Measurements from ENCODE around the gene WARS2. TPM values are rescaled to one million over a fixed set of nuclear protein-coding genes. Genes with fewer than 3 reads are reported as not detected.

WARS2 gene
- total RNA-seq, 1 donor from 2014 or later: 13.5 TPM

GRCh38 chr1:119052267-119052666, 88.2 kb downstream of the WARS2 start:
- no peaks in the 10 kb centered on the region for H3K4me1 Mint-ChIP-seq
- TF ChIP-seq EZH2 (IDR thresholded peaks at IDR 0.05): no peak
- TF ChIP-seq, protein P1, sequence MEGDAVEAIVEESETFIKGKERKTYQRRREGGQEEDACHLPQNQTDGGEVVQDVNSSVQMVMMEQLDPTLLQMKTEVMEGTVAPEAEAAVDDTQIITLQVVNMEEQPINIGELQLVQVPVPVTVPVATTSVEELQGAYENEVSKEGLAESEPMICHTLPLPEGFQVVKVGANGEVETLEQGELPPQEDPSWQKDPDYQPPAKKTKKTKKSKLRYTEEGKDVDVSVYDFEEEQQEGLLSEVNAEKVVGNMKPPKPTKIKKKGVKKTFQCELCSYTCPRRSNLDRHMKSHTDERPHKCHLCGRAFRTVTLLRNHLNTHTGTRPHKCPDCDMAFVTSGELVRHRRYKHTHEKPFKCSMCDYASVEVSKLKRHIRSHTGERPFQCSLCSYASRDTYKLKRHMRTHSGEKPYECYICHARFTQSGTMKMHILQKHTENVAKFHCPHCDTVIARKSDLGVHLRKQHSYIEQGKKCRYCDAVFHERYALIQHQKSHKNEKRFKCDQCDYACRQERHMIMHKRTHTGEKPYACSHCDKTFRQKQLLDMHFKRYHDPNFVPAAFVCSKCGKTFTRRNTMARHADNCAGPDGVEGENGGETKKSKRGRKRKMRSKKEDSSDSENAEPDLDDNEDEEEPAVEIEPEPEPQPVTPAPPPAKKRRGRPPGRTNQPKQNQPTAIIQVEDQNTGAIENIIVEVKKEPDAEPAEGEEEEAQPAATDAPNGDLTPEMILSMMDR (IDR thresholded peaks at IDR 0.05): no peak
- no peak for TF ChIP-seq EZH2phosphoT487 (IDR thresholded peaks at IDR 0.05)
- Histone ChIP-seq H3K9ac (no peak overlapping the region), H3K27me3 (no peaks in the 10 kb centered on the region), H3K36me3 (no peaks in the 10 kb centered on the region), H3K4me2 (no peak overlapping the region), H3K79me2 (ENCODE audit: low read depth) (no peaks in the 10 kb centered on the region), H3K27ac (no peak overlapping the region), H2AFZ (replicated peaks) (no peak overlapping the region), H4K20me1 (ENCODE audit: low read depth) (no peaks in the 10 kb centered on the region), H3K4me3 (no peak overlapping the region), H3K4me1 (no peaks in the 10 kb centered on the region), H3K9me3 (ENCODE audit: low read depth) (no peaks in the 10 kb centered on the region), H3F3A (ENCODE audit: low read depth) (no peaks in the 10 kb centered on the region)
- H3K9me3 Mint-ChIP-seq: no peaks in the 10 kb centered on the region
- no peak for DNase-seq (ENCODE audit: low spot score)
- H3K4me3 Mint-ChIP-seq: no peak overlapping the region
- H3K27ac Mint-ChIP-seq: no peak overlapping the region
- H3K27me3 Mint-ChIP-seq (ENCODE audit: insufficient read depth, low read depth): peaks cover 2% of the 10 kb centered on the region
- no peaks in the 10 kb centered on the region for H3K36me3 Mint-ChIP-seq

GRCh38 chr1:119048624-119049404, 91.6 kb downstream of the WARS2 start:
- H3K4me1 Mint-ChIP-seq: no peaks in the 10 kb centered on the region
- Histone ChIP-seq H3K27me3 (no peaks in the 10 kb centered on the region), H3K27ac (no peak overlapping the region), H3K9ac (no peak overlapping the region), H3K4me2 (no peak overlapping the region), H3K9me3 (ENCODE audit: low read depth) (no peaks in the 10 kb centered on the region), H3F3A (ENCODE audit: low read depth) (no peaks in the 10 kb centered on the region), H4K20me1 (ENCODE audit: low read depth) (no peaks in the 10 kb centered on the region), H3K36me3 (no peaks in the 10 kb centered on the region), H3K4me1 (no peaks in the 10 kb centered on the region), H2AFZ (replicated peaks) (no peak overlapping the region), H3K4me3 (no peak overlapping the region), H3K79me2 (ENCODE audit: low read depth) (no peaks in the 10 kb centered on the region)
- H3K36me3 Mint-ChIP-seq: no peaks in the 10 kb centered on the region
- H3K27me3 Mint-ChIP-seq (ENCODE audit: insufficient read depth, low read depth): peaks cover 2% of the 10 kb centered on the region
- no peak for TF ChIP-seq EZH2phosphoT487 (IDR thresholded peaks at IDR 0.05)
- no peak for TF ChIP-seq EZH2 (IDR thresholded peaks at IDR 0.05)
- TF ChIP-seq, protein P1 (IDR thresholded peaks at IDR 0.05): no peak
- H3K9me3 Mint-ChIP-seq: no peaks in the 10 kb centered on the region
- H3K4me3 Mint-ChIP-seq: no peak overlapping the region
- no peak for DNase-seq (ENCODE audit: low spot score)
- H3K27ac Mint-ChIP-seq: no peak overlapping the region

DNA sequence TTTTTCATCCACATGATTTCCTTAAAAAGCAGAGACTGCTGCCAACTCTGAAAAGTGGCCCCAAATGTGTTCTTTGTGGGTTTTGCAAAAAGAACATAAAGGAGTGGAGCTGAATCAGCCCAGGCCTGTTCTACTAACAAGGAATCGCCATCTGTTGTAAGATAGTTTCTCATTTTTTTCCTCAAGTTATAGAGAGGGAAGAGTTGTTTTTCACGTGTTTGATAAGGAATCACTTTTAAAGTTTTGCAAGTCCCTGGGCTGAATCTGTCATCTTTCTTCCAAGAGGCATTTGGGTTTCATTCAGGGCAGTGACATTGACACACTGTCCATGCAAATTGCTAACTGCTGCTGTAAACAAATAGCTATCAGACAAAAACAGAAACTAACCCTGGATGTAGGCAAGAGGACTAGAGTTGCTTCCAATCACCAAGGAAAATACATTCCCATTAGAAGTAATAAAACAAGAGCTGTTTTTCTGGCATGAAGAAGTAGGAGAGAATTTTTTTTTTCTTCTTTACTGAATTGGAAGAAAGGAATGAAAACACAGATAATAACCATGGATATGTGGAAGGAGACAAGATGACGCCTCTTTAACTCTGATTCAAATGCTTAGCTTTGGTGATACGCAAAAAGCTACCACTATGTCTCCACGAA, 93.5 kb downstream of the WARS2 start:
- no peak for DNase-seq (ENCODE audit: low spot score)
- Histone ChIP-seq H3K27me3 (no peaks in the 10 kb centered on the region), H3K4me3 (no peak overlapping the region), H3K27ac (no peak overlapping the region), H3K4me1 (no peaks in the 10 kb centered on the region), H4K20me1 (ENCODE audit: low read depth) (no peaks in the 10 kb centered on the region), H3F3A (ENCODE audit: low read depth) (no peaks in the 10 kb centered on the region), H3K9me3 (ENCODE audit: low read depth) (no peaks in the 10 kb centered on the region), H2AFZ (replicated peaks) (no peak overlapping the region), H3K36me3 (no peaks in the 10 kb centered on the region), H3K4me2 (no peak overlapping the region), H3K79me2 (ENCODE audit: low read depth) (no peaks in the 10 kb centered on the region), H3K9ac (no peak overlapping the region)
- Mint-ChIP-seq H3K4me1 (no peaks in the 10 kb centered on the region), H3K27me3 (ENCODE audit: insufficient read depth, low read depth) (peaks cover 2% of the 10 kb centered on the region), H3K9me3 (no peaks in the 10 kb centered on the region), H3K36me3 (no peaks in the 10 kb centered on the region), H3K27ac (no peak overlapping the region), H3K4me3 (no peak overlapping the region)
- TF ChIP-seq, protein P1 (IDR thresholded peaks at IDR 0.05): no peak
- TF ChIP-seq EZH2 (IDR thresholded peaks at IDR 0.05): no peak

All from neural progenitor cell (in vitro differentiated cells).